H1 (cell line): Measurements from ENCODE around the gene ITGB2. TPM values are rescaled to one million over a fixed set of nuclear protein-coding genes. Genes with fewer than 3 reads are reported as not detected.

Source experiments
- CTCF ChIA-PET: fragments of 300-600 bp; sonication (Branson Sonifier 250); formaldehyde crosslinking; loops from one replicate; lab custom pipeline; 2021; ENCODE audit not compliant: partially characterized antibody; lab: Charles Lee
- POLR2A ChIA-PET: fragments of 300-600 bp; sonication (Branson Sonifier 250); formaldehyde crosslinking; loops from one replicate; lab custom pipeline; 2021; ENCODE audit warnings: inconsistent platforms; ENCODE audit not compliant: partially characterized antibody; lab: Charles Lee
- DNase-seq, 2 experiments: peaks; one replicate each; pipeline versions ENCODE4 v3.0.0 to v3.0.0-alpha.2; 2010 to 2022; ENCODE audit warnings: low spot score in 2 of 2, low read depth in 1 of 2, mixed read lengths in 1 of 2
- FAIRE-seq: peaks from 2 replicates; lab custom pipeline; 2011; peaks lifted over from hg19 to GRCh38; lab: Jason Lieb, UNC
- H2AFZ ChIP-seq: 2 replicates; pipeline ENCODE4 v1.8.1; 2012; ENCODE audit warnings: low read length, inconsistent platforms
- H2AK5ac ChIP-seq: 2 replicates; pipeline ENCODE4 v1.6.1; 2013; ENCODE audit warnings: low read depth, low read length
- H2BK120ac ChIP-seq: replicated peaks from 2 replicates; pipeline ENCODE3; 2013; ENCODE audit warnings: low read depth, low read length, inconsistent platforms
- H2BK12ac ChIP-seq: 2 replicates; pipeline ENCODE4 v1.6.1; 2013; ENCODE audit warnings: low read depth, low read length
- H2BK15ac ChIP-seq: 2 replicates; pipeline ENCODE4 v1.6.1; 2013; ENCODE audit warnings: low read length
- H2BK20ac ChIP-seq: 2 replicates; pipeline ENCODE4 v1.6.1; 2013; ENCODE audit warnings: low read length
- H2BK5ac ChIP-seq: 2 replicates; pipeline ENCODE4 v1.6.1; 2013; ENCODE audit warnings: low read depth, low read length
- H3K14ac ChIP-seq: 2 replicates; pipeline ENCODE4 v1.6.1; 2013; ENCODE audit warnings: inconsistent platforms; ENCODE audit not compliant: insufficient read length
- H3K18ac ChIP-seq: 2 replicates; pipeline ENCODE4 v1.6.1; 2013; ENCODE audit warnings: low read length; ENCODE audit errors: extremely low read depth
- H3K23ac ChIP-seq: 2 replicates; pipeline ENCODE4 v1.6.1; 2013; ENCODE audit warnings: inconsistent platforms; ENCODE audit not compliant: insufficient read length
- H3K23me2 ChIP-seq: 2 replicates; pipeline ENCODE4 v1.6.1; 2013; ENCODE audit warnings: low read depth, low read length
- H3K27ac ChIP-seq: 2 replicates; pipeline ENCODE4 v1.6.1; 2011; ENCODE audit warnings: low read depth, low read length, inconsistent platforms
- H3K27me3 ChIP-seq, 4 experiments: replicated peaks in 1 of 4; 1 replicate in 1 of 4; 2 replicates in 3 of 4; pipeline versions ENCODE4 v1.6.1 to v1.8.1; 2011 to 2013; ENCODE audit warnings: low read length in 3 of 4, mild to moderate bottlenecking in 3 of 4, inconsistent platforms in 2 of 4, mixed read lengths in 2 of 4, moderate library complexity in 1 of 4; ENCODE audit not compliant: control insufficient read depth in 3 of 4, insufficient read depth in 3 of 4; ENCODE audit errors: extremely low read depth in 1 of 4
- H3K36me3 ChIP-seq, 4 experiments: 2 replicates each; pipeline versions ENCODE4 v1.6.1 to v1.8.1; 2011 to 2013; ENCODE audit warnings: mild to moderate bottlenecking in 4 of 4, low read length in 3 of 4, moderate library complexity in 2 of 4, control low read depth in 1 of 4, inconsistent platforms in 1 of 4; ENCODE audit not compliant: insufficient read depth in 4 of 4, control insufficient read depth in 2 of 4
- H3K4ac ChIP-seq: replicated peaks from 2 replicates; pipeline ENCODE3; 2013; ENCODE audit warnings: low read length, low read depth, mixed read lengths, inconsistent platforms; ENCODE audit not compliant: insufficient read length
- H3K4me1 ChIP-seq, 4 experiments: replicated peaks in 1 of 4; 1 replicate in 1 of 4; 2 replicates in 3 of 4; pipeline versions ENCODE4 v1.6.1 to v1.8.1; 2011 to 2013; ENCODE audit warnings: low read length in 3 of 4, inconsistent platforms in 2 of 4, mixed read lengths in 1 of 4; ENCODE audit not compliant: insufficient read depth in 4 of 4, control insufficient read depth in 3 of 4
- H3K4me2 ChIP-seq, 2 experiments: 2 replicates each; pipeline versions ENCODE4 v1.6.1 to v1.8.1; 2011 to 2013; ENCODE audit warnings: low read depth in 2 of 2, low read length in 2 of 2, control low read depth in 1 of 2, inconsistent platforms in 1 of 2, mild to moderate bottlenecking in 1 of 2; ENCODE audit not compliant: insufficient read depth in 1 of 2
- H3K4me3 ChIP-seq, 4 experiments: fragments of 200-600, 300-600 bp in 1 of 4; sonication (generic), shearing (Covaris generic), sonication (Bioruptor Twin) in 1 of 4; 2 replicates each; pipeline versions ENCODE4 v1.5.1 to v1.8.1; 2011 to 2016; ENCODE audit warnings: low read length in 4 of 4, low read depth in 3 of 4, control low read depth in 2 of 4, inconsistent platforms in 2 of 4, mild to moderate bottlenecking in 2 of 4, mixed read lengths in 1 of 4, moderate library complexity in 1 of 4; ENCODE audit not compliant: insufficient read depth in 2 of 4; ENCODE audit errors: extremely low read depth in 1 of 4
- H3K56ac ChIP-seq: replicated peaks from 2 replicates; pipeline ENCODE3; 2013; ENCODE audit warnings: low read depth, mild to moderate bottlenecking, mixed read lengths, low read length, inconsistent platforms; ENCODE audit not compliant: insufficient read length
- H3K79me1 ChIP-seq: 2 replicates; pipeline ENCODE4 v1.6.1; 2013; ENCODE audit warnings: low read depth, low read length, control low read depth
- H3K79me2 ChIP-seq, 2 experiments: 2 replicates each; pipeline versions ENCODE4 v1.6.1 to v1.8.1; 2012 to 2013; ENCODE audit warnings: low read length in 2 of 2, mild to moderate bottlenecking in 2 of 2, inconsistent platforms in 1 of 2; ENCODE audit not compliant: insufficient read depth in 2 of 2, control insufficient read depth in 1 of 2
- H3K9ac ChIP-seq, 4 experiments: replicated peaks in 1 of 4; 1 replicate in 1 of 4; 2 replicates in 3 of 4; pipeline versions ENCODE4 v1.6.1 to v1.8.1; 2011 to 2013; ENCODE audit warnings: low read depth in 3 of 4, low read length in 3 of 4, control low read depth in 2 of 4, mild to moderate bottlenecking in 2 of 4, moderate library complexity in 2 of 4, inconsistent platforms in 1 of 4; ENCODE audit errors: extremely low read depth in 1 of 4
- H3K9me3 ChIP-seq, 2 experiments: 2 replicates each; pipeline versions ENCODE4 v1.6.1 to v1.8.1; 2012 to 2013; ENCODE audit warnings: mild to moderate bottlenecking in 2 of 2, moderate library complexity in 2 of 2, control low read depth in 1 of 2, inconsistent platforms in 1 of 2, low read depth in 1 of 2, low read length in 1 of 2, mixed read lengths in 1 of 2; ENCODE audit not compliant: insufficient read depth in 2 of 2
- H4K20me1 ChIP-seq, 2 experiments: replicated peaks in 1 of 2; 2 replicates each; pipeline versions ENCODE3 to v1.8.1; 2011 to 2013; ENCODE audit warnings: inconsistent platforms in 2 of 2, low read length in 2 of 2, mild to moderate bottlenecking in 1 of 2; ENCODE audit not compliant: insufficient read depth in 2 of 2, control insufficient read depth in 1 of 2
- H4K5ac ChIP-seq: 2 replicates; pipeline ENCODE4 v1.6.1; 2013; ENCODE audit warnings: low read length, low read depth, mixed read lengths, inconsistent platforms; ENCODE audit not compliant: insufficient read length
- H4K8ac ChIP-seq: 2 replicates; pipeline ENCODE4 v1.8.0; 2013; ENCODE audit warnings: mild to moderate bottlenecking, moderate library complexity, low read length, inconsistent platforms; ENCODE audit not compliant: insufficient read depth; ENCODE audit errors: extremely low read depth
- H4K91ac ChIP-seq: replicated peaks from 2 replicates; pipeline ENCODE3; 2013; ENCODE audit warnings: low read length, mixed read lengths, inconsistent platforms; ENCODE audit not compliant: insufficient read length
- EP300 ChIP-seq, 2 experiments: IDR thresholded peaks; 1 replicate in 1 of 2; 2 replicates in 1 of 2; pipeline ENCODE4 v1.6.1; 2011 to 2012; ENCODE audit warnings: low read depth in 2 of 2, low read length in 2 of 2, mild to moderate bottlenecking in 2 of 2, borderline replicate concordance in 1 of 2, inconsistent platforms in 1 of 2, moderate library complexity in 1 of 2
- GTF2F1 ChIP-seq: IDR thresholded peaks from 2 replicates; pipeline ENCODE4 v1.6.1; 2012; ENCODE audit warnings: low read depth, low read length, improper control_type of control experiment, borderline replicate concordance
- HDAC2 ChIP-seq, 2 experiments: fragments of 300-600 bp in 1 of 2; sonication (generic) in 1 of 2; IDR thresholded peaks; 2 replicates each; pipeline ENCODE4 v1.6.1; 2011 to 2012; ENCODE audit warnings: low read depth in 2 of 2, low read length in 2 of 2, mild to moderate bottlenecking in 2 of 2, moderate library complexity in 2 of 2, borderline replicate concordance in 1 of 2, inconsistent platforms in 1 of 2
- KDM1A ChIP-seq: fragments of 200-600, 300-600 bp; sonication (generic); IDR thresholded peaks from 2 replicates; pipeline ENCODE4 v1.7.1; 2016; ENCODE audit warnings: mild to moderate bottlenecking, low read length, borderline replicate concordance
- MAFK ChIP-seq: IDR thresholded peaks from 2 replicates; pipeline ENCODE4 v1.6.1; 2012; ENCODE audit warnings: low read depth, mild to moderate bottlenecking, improper control_type of control experiment, low read length
- RBBP5 ChIP-seq: IDR thresholded peaks from 2 replicates; pipeline ENCODE4 v1.7.1; 2012; ENCODE audit warnings: low read depth, mild to moderate bottlenecking, inconsistent platforms, low read length, moderate library complexity, borderline replicate concordance
- RFX5 ChIP-seq: IDR thresholded peaks from 2 replicates; pipeline ENCODE4 v1.6.1; 2011; ENCODE audit warnings: low read depth, low read length, improper control_type of control experiment, borderline replicate concordance
- SP2 ChIP-seq: IDR thresholded peaks from 2 replicates; pipeline ENCODE4 v1.6.1; 2012; ENCODE audit warnings: mild to moderate bottlenecking, low read length, inconsistent platforms
- SP4 ChIP-seq: IDR thresholded peaks from 2 replicates; pipeline ENCODE4 v1.6.1; 2012; ENCODE audit warnings: low read length, inconsistent platforms
- TBP ChIP-seq: IDR thresholded peaks from 2 replicates; pipeline ENCODE4 v1.6.1; 2011; ENCODE audit warnings: low read depth, low read length, improper control_type of control experiment
- TCF12 ChIP-seq: IDR thresholded peaks from 2 replicates; pipeline ENCODE4 v1.6.1; 2011; ENCODE audit warnings: low read depth, mild to moderate bottlenecking, low read length
- YY1 ChIP-seq: IDR thresholded peaks from 2 replicates; pipeline ENCODE4 v1.6.1; 2011; ENCODE audit warnings: low read depth, mild to moderate bottlenecking, low read length
- ZNF274 ChIP-seq: IDR thresholded peaks from 2 replicates; pipeline ENCODE4 v1.7.0; 2012; ENCODE audit warnings: low read length, borderline replicate concordance; ENCODE audit errors: extremely low read depth
- WGBS, 2 experiments: shearing (Covaris generic) in 1 of 2; methylation state at CpG; one replicate each; pipeline versions ENCODE4 v1.1.6 to v1.1.7; 2013 to 2015; ENCODE audit warnings: low lambda C conversion rate in 2 of 2, mixed read lengths in 2 of 2, inconsistent platforms in 1 of 2, low coverage in 1 of 2, missing lambda C conversion rate in 1 of 2; ENCODE audit not compliant: insufficient replicate concordance in 2 of 2, insufficient coverage in 1 of 2, insufficient read length in 1 of 2; ENCODE audit errors: extremely low coverage in 1 of 2, missing lambda C conversion rate in 1 of 2; 5-methylcytosine and 5-hydroxymethylcytosine counted together
- polyA plus RNA-seq, 7 experiments: library from polyadenylated mRNA; depleted of rRNA in 3 of 7; stranded (reverse) in 5 of 7; unstranded in 2 of 7; fragments of >200 nt in 5 of 7; fragments of 200-250 nt in 2 of 7; gene quantifications; 1 replicate in 5 of 7; 2 replicates in 1 of 7; 4 replicates in 1 of 7; pipeline versions ENCODE4 v1.2.1 to v1.2.3, GENCODE V29; 2011 to 2013; ENCODE audit warnings: missing spikeins in 2 of 7, mixed read lengths in 2 of 7
- total RNA-seq: library from RNA; stranded (reverse); fragmentation: NEBNext Ultra II Directional; extraction: Animal tissue kit (Norgen Biotek cat#: 25700); gene quantifications from 2 replicates; pipeline ENCODE4 v1.2.1, GENCODE V29; 2021
- TF ChIP-seq, protein P1 (sequence below): IDR thresholded peaks from 2 replicates; pipeline ENCODE4 v1.6.1; 2012; ENCODE audit warnings: inconsistent platforms

The ITGB2 gene
- total and polyA plus RNA-seq, 2 of the 8 experiments (the other 6 are each of a cell fraction or from before 2014, with no cell fraction given), result 0.24 to 0.63 TPM

DNA sequence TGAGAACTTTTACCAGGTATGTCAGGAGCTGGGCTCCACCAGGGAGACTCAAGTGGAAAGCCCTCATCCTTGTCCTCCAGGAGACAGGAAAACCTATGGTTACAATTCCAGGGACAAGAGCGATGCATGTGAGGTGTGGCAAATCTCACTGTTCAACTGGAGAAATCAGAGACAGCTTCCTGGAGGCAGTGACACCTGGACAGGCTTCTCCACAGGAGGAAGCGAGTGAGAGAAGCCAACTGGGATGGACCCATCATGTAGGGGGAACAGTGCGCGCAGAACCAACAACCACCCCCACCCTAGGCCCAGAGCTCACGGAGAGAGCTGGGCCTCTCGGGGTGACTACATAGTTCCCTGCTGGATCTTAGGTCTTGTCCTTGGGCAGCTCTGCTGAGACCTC, 13.6 kb upstream of the ITGB2 start:
- peaks cover 0 to 23% (median 11%) of the 10 kb centered on the region in 4 experiments; a peak in 5 of 7 replicates for H3K4me1 ChIP-seq
- H3K18ac ChIP-seq, result no peak overlapping the region
- no peak overlapping the region for H2BK15ac ChIP-seq
- H2AK5ac ChIP-seq, result no peak overlapping the region
- H3K4me3 ChIP-seq, result no peak overlapping the region
- FAIRE-seq (no peak), DNase-seq (no peak)
- H3K36me3 ChIP-seq, result peaks cover 0 to 4% (median 0%) of the 10 kb centered on the region in 4 experiments; a peak in 1 of 8 replicates
- peaks cover 7% of the 10 kb centered on the region; the same call in 1 of the 2 replicates for H3K23me2 ChIP-seq
- peaks cover 0 to 3% of the 10 kb centered on the region in 2 experiments for H4K20me1 ChIP-seq
- ChIA-PET CTCF (interaction anchor here (1.1 to 3.4 kb wide), 6 partner anchors 10 to 204 kb away, joined by 3 to 11 read pairs (median 6); no protein-coding TSS in a partner anchor), POLR2A (interaction anchor here (2.0 kb wide), 1 partner anchor 10 kb away, joined by 6 read pairs; no protein-coding TSS in a partner anchor)
- H4K8ac ChIP-seq, result no peak overlapping the region
- no peak overlapping the region for H3K4me2 ChIP-seq
- TF ChIP-seq HDAC2 (IDR thresholded peaks at IDR 0.05; ENCODE audit: borderline replicate concordance in 1 of 2, low read depth in 2 of 2, low read length in 2 of 2) (no peak), KDM1A (no peak), ZNF274 (no peak), RBBP5 (no peak), TBP (no peak), SP4 (no peak), TCF12 (no peak), RFX5 (no peak), EP300 (IDR thresholded peaks at IDR 0.05; ENCODE audit: borderline replicate concordance in 1 of 2, low read depth in 2 of 2, low read length in 2 of 2) (no peak), GTF2F1 (no peak), YY1 (no peak), SP2 (no peak), MAFK (no peak)
- TF ChIP-seq, protein P1, sequence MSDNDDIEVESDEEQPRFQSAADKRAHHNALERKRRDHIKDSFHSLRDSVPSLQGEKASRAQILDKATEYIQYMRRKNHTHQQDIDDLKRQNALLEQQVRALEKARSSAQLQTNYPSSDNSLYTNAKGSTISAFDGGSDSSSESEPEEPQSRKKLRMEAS, result no peak
- no peak overlapping the region for H2BK12ac ChIP-seq
- no peak overlapping the region for H3K9ac ChIP-seq
- H3K27ac ChIP-seq, result no peak overlapping the region
- H4K91ac ChIP-seq, result no peak overlapping the region
- no peak overlapping the region for H2BK20ac ChIP-seq
- 97% methylated on average over 4 of the region's 6 CpGs; no CpG with 5 or more reads in 1 of the 2 experiments for WGBS, 2 experiments
- H2BK120ac ChIP-seq, result no peak overlapping the region
- no peaks in the 10 kb centered on the region for H3K9me3 ChIP-seq
- H3K79me1 ChIP-seq, result no peaks in the 10 kb centered on the region
- H3K27me3 ChIP-seq, result peaks cover 25 to 56% (median 51%) of the 10 kb centered on the region in 4 experiments
- no peak overlapping the region for H4K5ac ChIP-seq
- no peak overlapping the region for H3K4ac ChIP-seq
- no peak overlapping the region for H2AFZ ChIP-seq
- H3K23ac ChIP-seq, result no peak overlapping the region
- H2BK5ac ChIP-seq, result no peak overlapping the region
- no peak overlapping the region for H3K14ac ChIP-seq
- no peak overlapping the region for H3K56ac ChIP-seq
- no peaks in the 10 kb centered on the region for H3K79me2 ChIP-seq
